ENCODE data around the gene CHIC2. TPM values are rescaled to one million over a fixed set of nuclear protein-coding genes. Genes with fewer than 3 reads are reported as not detected.

CHIC2 gene
- total RNA-seq, 1 donor from 2014 or later, result 22.5 TPM

GRCh38 chr4:54090804-54091623 lies 26.6 kb upstream of the CHIC2 start:
- Mint-ChIP-seq H3K4me1 (ENCODE audit: low read depth) (peaks cover 20% of the 10 kb centered on the region), H3K27me3 (ENCODE audit: low read depth) (peaks cover 80% of the 10 kb centered on the region), H3K36me3 (ENCODE audit: low read depth) (no peaks in the 10 kb centered on the region), H3K9me3 (no peaks in the 10 kb centered on the region), H3K27ac (no peak overlapping the region), H3K4me3 (ENCODE audit: low read depth) (peak overlapping the region; percentile 15)
- no peak for DNase-seq (ENCODE audit: low spot score)
- intact Hi-C loops (cut with micrococcal nuclease), result loop anchor here (2.0 kb wide), 1 partner anchor 160 kb away; no protein-coding TSS in a partner anchor

GRCh38 chr4:54090404-54090803 lies 26.0 kb upstream of the CHIC2 start:
- no peaks in the 10 kb centered on the region for H3K9me3 Mint-ChIP-seq
- peaks cover 20% of the 10 kb centered on the region for H3K4me1 Mint-ChIP-seq (ENCODE audit: low read depth)
- no peak overlapping the region for H3K4me3 Mint-ChIP-seq (ENCODE audit: low read depth)
- intact Hi-C loops (cut with micrococcal nuclease), result loop anchor here (2.0 kb wide), 1 partner anchor 160 kb away; no protein-coding TSS in a partner anchor
- H3K27ac Mint-ChIP-seq, result no peak overlapping the region
- H3K36me3 Mint-ChIP-seq (ENCODE audit: low read depth), result no peaks in the 10 kb centered on the region
- peaks cover 77% of the 10 kb centered on the region for H3K27me3 Mint-ChIP-seq (ENCODE audit: low read depth)
- no peak for DNase-seq (ENCODE audit: low spot score)

GRCh38 chr4:54089875-54090274 lies 25.5 kb upstream of the CHIC2 start:
- peaks cover 71% of the 10 kb centered on the region for H3K27me3 Mint-ChIP-seq (ENCODE audit: low read depth)
- no peak for DNase-seq (ENCODE audit: low spot score)
- intact Hi-C loops (cut with micrococcal nuclease), result loop anchor here (2.0 kb wide), 1 partner anchor 159 kb away; no protein-coding TSS in a partner anchor

GRCh38 chr4:54085284-54085683 lies 20.9 kb upstream of the CHIC2 start:
- Mint-ChIP-seq H3K9me3 (no peaks in the 10 kb centered on the region), H3K4me3 (ENCODE audit: low read depth) (no peak overlapping the region), H3K27ac (no peak overlapping the region), H3K27me3 (ENCODE audit: low read depth) (peaks cover 43% of the 10 kb centered on the region), H3K4me1 (ENCODE audit: low read depth) (peaks cover 2% of the 10 kb centered on the region), H3K36me3 (ENCODE audit: low read depth) (no peaks in the 10 kb centered on the region)
- no peak for DNase-seq (ENCODE audit: low spot score)
- intact Hi-C loops (cut with micrococcal nuclease), result no loop called here

More at GRCh38 chr4:54089875-54090274, 25.5 kb upstream of the CHIC2 start:
- no peak overlapping the region for H3K4me3 Mint-ChIP-seq (ENCODE audit: low read depth)
- no peak overlapping the region for H3K27ac Mint-ChIP-seq
- H3K36me3 Mint-ChIP-seq (ENCODE audit: low read depth), result no peaks in the 10 kb centered on the region
- peaks cover 20% of the 10 kb centered on the region for H3K4me1 Mint-ChIP-seq (ENCODE audit: low read depth)
- H3K9me3 Mint-ChIP-seq, result no peaks in the 10 kb centered on the region

GRCh38 chr4:54082168-54082567 lies 17.8 kb upstream of the CHIC2 start:
- H3K27me3 Mint-ChIP-seq (ENCODE audit: low read depth), result peaks cover 35% of the 10 kb centered on the region
- H3K36me3 Mint-ChIP-seq (ENCODE audit: low read depth), result no peaks in the 10 kb centered on the region
- no peaks in the 10 kb centered on the region for H3K9me3 Mint-ChIP-seq
- H3K4me3 Mint-ChIP-seq (ENCODE audit: low read depth), result no peak overlapping the region
- H3K27ac Mint-ChIP-seq, result no peak overlapping the region
- H3K4me1 Mint-ChIP-seq (ENCODE audit: low read depth), result peaks cover 2% of the 10 kb centered on the region
- no peak for DNase-seq (ENCODE audit: low spot score)
- intact Hi-C loops (cut with micrococcal nuclease), result no loop called here

- no peaks in the 10 kb centered on the region for H3K36me3 Mint-ChIP-seq (ENCODE audit: low read depth)
- no peak overlapping the region for H3K4me3 Mint-ChIP-seq (ENCODE audit: low read depth)
- H3K4me1 Mint-ChIP-seq (ENCODE audit: low read depth), result no peaks in the 10 kb centered on the region
- no peak for DNase-seq (ENCODE audit: low spot score)
- H3K27me3 Mint-ChIP-seq (ENCODE audit: low read depth), result peaks cover 24% of the 10 kb centered on the region
- H3K27ac Mint-ChIP-seq, result no peak overlapping the region
- no peaks in the 10 kb centered on the region for H3K9me3 Mint-ChIP-seq
- intact Hi-C loops (cut with micrococcal nuclease), result no loop called here
These were observed 13.4 kb upstream of the CHIC2 start for GRCh38 chr4:54077812-54078211.

- H3K4me3 Mint-ChIP-seq (ENCODE audit: low read depth), result no peak overlapping the region
- intact Hi-C loops (cut with micrococcal nuclease), result no loop called here
- DNase-seq (ENCODE audit: low spot score), result no peak
These were observed 12.3 kb upstream of the CHIC2 start for GRCh38 chr4:54076673-54077072.

GRCh38 chr4:54074381-54074780 lies 10.0 kb upstream of the CHIC2 start:
- Mint-ChIP-seq H3K4me1 (ENCODE audit: low read depth) (no peaks in the 10 kb centered on the region), H3K27ac (no peak overlapping the region), H3K36me3 (ENCODE audit: low read depth) (no peaks in the 10 kb centered on the region), H3K9me3 (no peaks in the 10 kb centered on the region), H3K27me3 (ENCODE audit: low read depth) (peaks cover 15% of the 10 kb centered on the region), H3K4me3 (ENCODE audit: low read depth) (no peak overlapping the region)
- intact Hi-C loops (cut with micrococcal nuclease), result no loop called here
- no peak for DNase-seq (ENCODE audit: low spot score)

More at GRCh38 chr4:54076673-54077072, 12.3 kb upstream of the CHIC2 start:
- H3K27ac Mint-ChIP-seq, result no peak overlapping the region
- H3K36me3 Mint-ChIP-seq (ENCODE audit: low read depth), result no peaks in the 10 kb centered on the region
- H3K4me1 Mint-ChIP-seq (ENCODE audit: low read depth), result no peaks in the 10 kb centered on the region
- peaks cover 23% of the 10 kb centered on the region for H3K27me3 Mint-ChIP-seq (ENCODE audit: low read depth)
- H3K9me3 Mint-ChIP-seq, result no peaks in the 10 kb centered on the region

- no peaks in the 10 kb centered on the region for H3K4me1 Mint-ChIP-seq (ENCODE audit: low read depth)
- intact Hi-C loops (cut with micrococcal nuclease), result no loop called here
- H3K27me3 Mint-ChIP-seq (ENCODE audit: low read depth), result peaks cover 15% of the 10 kb centered on the region
- H3K27ac Mint-ChIP-seq, result no peak overlapping the region
- no peak for DNase-seq (ENCODE audit: low spot score)
- H3K36me3 Mint-ChIP-seq (ENCODE audit: low read depth), result no peaks in the 10 kb centered on the region
- no peak overlapping the region for H3K4me3 Mint-ChIP-seq (ENCODE audit: low read depth)
- H3K9me3 Mint-ChIP-seq, result no peaks in the 10 kb centered on the region
These were observed 9.0 kb upstream of the CHIC2 start for GRCh38 chr4:54073271-54073880.

- H3K9me3 Mint-ChIP-seq, result no peaks in the 10 kb centered on the region
- H3K27me3 Mint-ChIP-seq (ENCODE audit: low read depth), result peaks cover 3% of the 10 kb centered on the region
- H3K4me1 Mint-ChIP-seq (ENCODE audit: low read depth), result peaks cover 25% of the 10 kb centered on the region
- intact Hi-C loops (cut with micrococcal nuclease), result no loop called here
- H3K4me3 Mint-ChIP-seq (ENCODE audit: low read depth), result no peak overlapping the region
- DNase-seq (ENCODE audit: low spot score), result no peak
- no peak overlapping the region for H3K27ac Mint-ChIP-seq
- peaks cover 8% of the 10 kb centered on the region for H3K36me3 Mint-ChIP-seq (ENCODE audit: low read depth)
These were observed 2.8 kb upstream of the CHIC2 start for GRCh38 chr4:54067166-54067565.

GRCh38 chr4:54066718-54067129 lies 2.3 kb upstream of the CHIC2 start:
- intact Hi-C loops (cut with micrococcal nuclease), result no loop called here
- Mint-ChIP-seq H3K36me3 (ENCODE audit: low read depth) (peaks cover 11% of the 10 kb centered on the region), H3K4me1 (ENCODE audit: low read depth) (peaks cover 28% of the 10 kb centered on the region), H3K4me3 (ENCODE audit: low read depth) (no peak overlapping the region), H3K27ac (no peak overlapping the region), H3K27me3 (ENCODE audit: low read depth) (peaks cover 3% of the 10 kb centered on the region), H3K9me3 (no peaks in the 10 kb centered on the region)
- no peak for DNase-seq (ENCODE audit: low spot score)

GRCh38 chr4:54066088-54066415 lies 1.6 kb upstream of the CHIC2 start:
- peaks cover 3% of the 10 kb centered on the region for H3K27me3 Mint-ChIP-seq (ENCODE audit: low read depth)
- H3K4me1 Mint-ChIP-seq (ENCODE audit: low read depth), result peaks cover 35% of the 10 kb centered on the region
- no peaks in the 10 kb centered on the region for H3K9me3 Mint-ChIP-seq
- H3K27ac Mint-ChIP-seq, result no peak overlapping the region
- no peak for DNase-seq (ENCODE audit: low spot score)
- H3K4me3 Mint-ChIP-seq (ENCODE audit: low read depth), result no peak overlapping the region
- peaks cover 17% of the 10 kb centered on the region for H3K36me3 Mint-ChIP-seq (ENCODE audit: low read depth)
- intact Hi-C loops (cut with micrococcal nuclease), result no loop called here
